Occipital lobe (tissue), 2 donors: ENCODE data around the gene LTC4S. TPM values are rescaled to one million over a fixed set of nuclear protein-coding genes. Genes with fewer than 3 reads are reported as not detected.
"Not testable (repeated sequence)": the region's sequence is repeated elsewhere in the genome, so short reads cannot be mapped to it uniquely, and the experiment has no call there.

Source experiments
- DNase-seq: peaks from one replicate; lab custom pipeline; 2025; lab: John Stamatoyannopoulos, UW
- total RNA-seq: library from RNA; depleted of rRNA; stranded (reverse); fragments of >200 nt; gene quantifications from one replicate; pipeline ENCODE4 v1.2.3, GENCODE V29; 2014

The LTC4S gene
- total RNA-seq, 1 donor from 2014 or later = 1.7 TPM

- no peak for DNase-seq
These were observed 30.4 kb downstream of the LTC4S start for GRCh38 chr5:179823937-179824744.

- DNase-seq = no peak
These were observed 30.9 kb downstream of the LTC4S start for GRCh38 chr5:179824745-179825112.

GRCh38 chr5:179825655-179826182 is 31.9 kb downstream of the LTC4S start:
- DNase-seq = no peak

- no peak for DNase-seq
These were observed 33.9 kb downstream of the LTC4S start for GRCh38 chr5:179827680-179828079.

GRCh38 chr5:179828756-179829421 is 35.1 kb downstream of the LTC4S start:
- DNase-seq = no peak

GRCh38 chr5:179829732-179830435 is 36.1 kb downstream of the LTC4S start:
- no peak for DNase-seq

- no peak for DNase-seq
These were observed 37.2 kb downstream of the LTC4S start for GRCh38 chr5:179830818-179831468.

- DNase-seq = no peak
These were observed 38.4 kb downstream of the LTC4S start for GRCh38 chr5:179832039-179832745.

GRCh38 chr5:179833056-179833708 is 39.4 kb downstream of the LTC4S start:
- no peak for DNase-seq

- no peak for DNase-seq
These were observed 39.9 kb downstream of the LTC4S start for GRCh38 chr5:179833709-179834070.

- DNase-seq = no peak
These were observed 40.3 kb downstream of the LTC4S start for GRCh38 chr5:179834120-179834519.

GRCh38 chr5:179834871-179835270 is 41.1 kb downstream of the LTC4S start:
- DNase-seq = not testable (repeated sequence)

- no peak for DNase-seq
These were observed 42.6 kb downstream of the LTC4S start for GRCh38 chr5:179836225-179837019.

GRCh38 chr5:179837076-179838011 is 43.6 kb downstream of the LTC4S start:
- no peak for DNase-seq

- DNase-seq = no peak
These were observed 45.8 kb downstream of the LTC4S start for GRCh38 chr5:179839328-179840256.

GRCh38 chr5:179840321-179840720 is 46.5 kb downstream of the LTC4S start:
- no peak for DNase-seq

GRCh38 chr5:179840766-179841165 is 47.0 kb downstream of the LTC4S start:
- no peak for DNase-seq
